Activated gamma-delta T cell (primary cell): ENCODE data around the gene BET1.
A peak's percentile ranks its signal among the peaks of the same experiment; 100 is the strongest.

Source experiments
- DNase-seq: peaks from one replicate; lab custom pipeline; 2025; lab: John Stamatoyannopoulos, UW

BET1 gene

GRCh38 chr7:94012746-94013145 lies 8.6 kb upstream of the BET1 start:
- DNase-seq, result no peak

DNA sequence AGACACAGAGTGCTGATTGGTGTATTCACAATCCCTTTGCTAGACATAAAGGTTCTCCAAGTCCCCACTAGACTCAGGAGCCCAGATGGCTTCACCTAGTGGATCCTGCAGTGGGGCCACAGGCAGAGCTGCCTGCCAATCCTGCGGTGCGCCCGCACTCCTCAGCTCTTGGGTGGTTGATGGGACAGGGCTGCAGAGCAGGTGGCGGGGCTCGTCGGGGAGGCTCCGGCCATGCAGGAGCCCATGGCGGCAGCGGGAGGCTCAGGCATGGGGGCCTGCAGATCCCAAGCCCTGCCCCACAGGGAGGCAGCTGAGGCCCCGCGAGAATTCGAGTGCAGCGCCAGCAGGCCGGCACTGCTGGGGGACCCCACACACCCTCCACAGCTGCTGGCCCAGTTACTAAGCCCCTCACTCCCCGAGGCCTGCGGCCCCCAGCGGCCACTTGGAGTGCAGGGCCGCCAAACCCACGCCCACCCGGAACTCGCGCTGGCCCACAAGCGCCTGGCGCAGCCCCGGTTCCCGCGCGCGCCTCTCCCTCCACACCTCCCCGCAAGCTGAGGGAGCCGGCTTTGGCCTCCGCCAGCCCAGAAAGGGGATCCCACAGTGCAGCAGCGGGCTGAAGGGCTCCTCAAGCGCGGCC lies 7.7 kb upstream of the BET1 start:
- DNase-seq, result peak; percentile 8

DNA sequence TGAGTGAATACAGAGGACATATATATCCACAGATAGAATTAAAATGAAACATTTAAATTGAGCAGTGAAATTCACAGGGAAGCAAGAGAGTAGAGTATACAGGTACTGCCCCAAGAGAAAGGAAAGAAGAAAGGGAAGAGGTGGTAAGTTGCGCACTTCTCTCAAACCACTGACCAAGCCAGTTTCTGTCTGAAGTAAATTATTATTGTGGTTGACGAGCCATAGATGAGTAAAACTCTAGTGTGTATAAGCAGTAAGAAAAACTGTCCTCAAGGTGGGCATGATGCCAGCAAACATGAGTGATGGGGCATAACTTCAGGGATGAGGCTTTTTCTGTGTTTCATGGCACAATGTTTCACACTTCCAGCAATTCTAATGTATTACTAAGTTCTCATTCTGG lies 4.4 kb upstream of the BET1 start:
- DNase-seq, result no peak

- no peak for DNase-seq
These were observed 1.6 kb upstream of the BET1 start for GRCh38 chr7:94005753-94006152.

- no peak for DNase-seq
These were observed 620 bp downstream of the BET1 start for GRCh38 chr7:94003446-94004023.

- DNase-seq, result no peak
These were observed 2.8 kb downstream of the BET1 start for GRCh38 chr7:94001396-94001795.

- no peak for DNase-seq
These were observed 6.3 kb downstream of the BET1 start for GRCh38 chr7:93997868-93998267.

DNA sequence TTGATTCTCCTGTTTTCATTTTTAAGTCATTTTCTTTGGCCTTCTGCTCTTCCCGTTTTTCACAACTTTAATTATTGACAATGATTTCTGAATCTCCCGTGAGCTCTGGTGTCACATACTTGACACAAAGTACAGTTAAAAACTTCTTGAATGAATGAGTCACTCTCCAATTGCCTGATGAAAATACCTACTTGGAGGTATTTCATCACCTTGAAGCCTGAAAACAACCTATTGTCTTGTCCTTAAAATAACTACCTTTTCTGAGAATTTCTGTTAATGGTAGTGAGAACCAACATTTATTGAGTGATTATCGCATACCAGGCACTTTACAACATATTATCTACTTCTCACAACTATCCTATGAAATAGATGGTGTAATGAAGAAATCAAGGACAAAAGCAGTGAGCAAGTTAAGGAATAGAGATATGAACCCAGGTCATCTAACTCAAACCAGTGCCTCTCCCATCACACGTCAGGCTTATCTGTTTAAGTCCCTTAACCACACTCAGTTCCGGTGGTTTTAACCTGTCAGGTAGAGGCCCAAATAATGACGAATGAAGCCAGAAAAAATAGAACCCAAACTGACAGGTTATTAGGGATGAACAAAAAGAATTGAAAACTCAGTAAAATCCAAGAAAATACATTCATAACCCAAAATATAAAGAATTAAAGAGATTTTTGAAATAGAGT lies 11.6 kb downstream of the BET1 start:
- DNase-seq, result no peak

DNA sequence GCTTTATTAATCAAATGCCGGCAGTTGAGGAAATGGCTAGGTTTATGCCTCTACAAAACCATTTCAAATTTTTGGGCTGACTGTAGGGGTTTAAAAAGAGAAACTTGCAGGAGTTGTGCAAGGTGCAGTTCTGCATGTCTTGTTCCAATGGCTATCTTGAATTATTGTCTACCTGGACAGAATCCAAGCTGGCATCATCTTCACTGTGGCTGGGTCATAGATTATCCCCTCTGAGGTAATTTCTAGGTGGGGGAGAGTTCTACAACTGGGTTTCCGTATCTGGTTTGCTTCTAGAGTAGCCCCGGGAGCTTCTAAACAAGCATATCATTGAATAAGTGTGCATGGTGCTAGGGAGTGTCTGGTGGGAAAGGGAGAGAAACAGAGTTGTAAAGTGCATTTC lies 16.9 kb downstream of the BET1 start:
- DNase-seq, result no peak

GRCh38 chr7:93985101-93985500 lies 19.1 kb downstream of the BET1 start:
- DNase-seq, result no peak

- DNase-seq, result no peak
These were observed 20.1 kb downstream of the BET1 start for GRCh38 chr7:93984024-93984423.

GRCh38 chr7:93981480-93981874 lies 22.7 kb downstream of the BET1 start:
- no peak for DNase-seq

- no peak for DNase-seq
These were observed 23.2 kb downstream of the BET1 start for GRCh38 chr7:93980744-93981479.

DNA sequence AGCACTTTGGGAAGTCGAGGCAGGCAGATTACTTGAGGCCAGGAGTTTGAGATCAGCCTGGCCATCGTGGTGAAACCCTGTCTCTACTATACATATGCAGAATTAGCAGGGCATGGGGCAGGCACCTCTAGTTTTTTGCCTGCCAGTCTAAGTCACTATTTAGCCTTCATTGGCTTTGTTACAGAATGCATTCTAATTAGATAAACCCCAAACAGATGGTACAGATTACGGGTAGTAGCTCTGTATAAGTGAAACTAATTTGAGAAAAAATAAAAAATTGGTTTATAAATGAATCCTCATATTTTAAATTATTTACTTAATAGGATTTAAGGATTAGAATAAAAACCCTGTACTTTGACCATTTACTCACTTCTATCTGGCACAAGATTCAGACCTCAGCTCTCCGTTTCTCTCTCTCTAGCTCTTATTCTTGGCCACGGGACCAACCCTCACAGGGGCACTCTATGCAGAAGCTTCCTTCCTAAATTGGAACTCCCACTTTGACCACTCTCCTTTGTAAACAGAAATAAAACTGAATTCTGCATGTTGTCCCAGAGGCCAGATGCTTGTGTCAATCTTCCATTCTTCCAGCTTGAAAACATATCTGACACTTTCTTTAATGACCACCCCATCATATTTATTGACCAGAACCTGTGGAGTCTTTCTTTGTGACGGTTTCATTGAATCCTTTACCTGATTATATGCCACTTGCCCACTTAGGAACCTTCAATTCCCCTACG lies 26.8 kb downstream of the BET1 start:
- no peak for DNase-seq

DNA sequence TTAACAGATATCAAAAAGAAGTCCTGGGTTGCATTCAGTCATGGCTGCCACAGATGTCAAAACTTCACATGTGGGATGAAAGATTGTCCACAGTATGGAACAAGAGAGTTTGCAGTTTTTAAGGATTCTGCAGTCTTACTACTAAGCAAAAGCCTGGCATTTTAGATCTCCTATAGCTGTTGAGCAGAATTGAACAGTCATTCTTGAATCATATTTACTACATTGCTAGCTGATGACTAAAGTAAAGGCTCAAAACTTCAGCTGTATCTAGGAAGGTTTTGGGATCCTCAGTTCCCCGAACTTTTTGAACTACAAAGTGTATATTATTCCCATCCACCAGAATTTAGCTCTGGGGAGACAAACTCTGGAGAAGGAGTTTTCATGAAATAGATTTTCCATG lies 31.0 kb downstream of the BET1 start:
- DNase-seq, result no peak

GRCh38 chr7:93972029-93972725 lies 32.0 kb downstream of the BET1 start:
- DNase-seq, result no peak

- DNase-seq, result no peak
These were observed 35.1 kb downstream of the BET1 start for GRCh38 chr7:93968911-93969620.

DNA sequence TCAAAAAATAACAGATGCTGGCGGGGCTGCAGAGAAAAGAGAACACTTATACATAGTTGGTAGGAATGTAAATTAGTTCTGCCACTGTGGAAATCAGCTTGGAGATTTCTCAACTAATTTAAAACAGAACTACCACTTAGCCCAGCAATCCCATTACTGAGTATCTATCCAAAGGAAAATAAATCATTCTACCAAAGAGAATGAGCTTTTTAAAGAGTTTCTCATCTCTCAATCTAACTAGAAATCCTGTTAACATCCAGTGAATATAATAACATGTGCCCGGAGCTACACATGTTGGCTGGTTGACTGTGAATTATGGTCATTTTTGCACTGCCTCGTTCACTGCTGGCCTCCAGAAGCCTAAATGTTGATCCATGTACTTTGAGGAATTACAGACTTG lies 39.3 kb downstream of the BET1 start:
- DNase-seq, result no peak

- DNase-seq, result no peak
These were observed 39.9 kb downstream of the BET1 start for GRCh38 chr7:93964262-93964661.

- DNase-seq, result no peak
These were observed 43.2 kb downstream of the BET1 start for GRCh38 chr7:93960986-93961385.

DNA sequence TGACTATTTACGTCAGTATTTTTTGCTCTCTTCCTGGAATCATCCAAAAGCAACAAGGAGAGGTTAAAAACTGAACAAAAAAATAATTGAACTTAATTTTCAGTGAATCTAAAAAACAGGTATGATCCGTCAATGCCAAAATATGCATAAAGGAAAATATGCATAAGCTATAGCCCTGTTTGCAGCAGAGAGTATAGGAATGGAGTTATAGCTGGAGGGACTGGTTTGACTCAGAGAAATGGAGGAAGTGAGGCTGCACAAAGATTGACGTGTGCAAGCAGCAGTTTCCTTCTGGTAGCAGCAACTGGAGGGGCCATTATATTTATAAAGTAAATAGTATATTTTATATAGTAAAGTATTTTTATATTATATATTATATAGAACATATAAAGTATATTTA lies 45.5 kb downstream of the BET1 start:
- DNase-seq, result no peak
